Activated T-helper 1 cell treated with anti-CD3 and anti-CD28 coated beads, Interleukin-2, amount 50 U/mL, for 16 hours (primary cell): ENCODE results near the gene FAM193A.

Source experiments
- DNase-seq, 2 donors: peaks; one replicate each; pipeline ENCODE4 v3.0.0-alpha.2; 2020; ENCODE audit warnings: low read depth in 1 of 2, low spot score in 1 of 2

Gene FAM193A, protein sequence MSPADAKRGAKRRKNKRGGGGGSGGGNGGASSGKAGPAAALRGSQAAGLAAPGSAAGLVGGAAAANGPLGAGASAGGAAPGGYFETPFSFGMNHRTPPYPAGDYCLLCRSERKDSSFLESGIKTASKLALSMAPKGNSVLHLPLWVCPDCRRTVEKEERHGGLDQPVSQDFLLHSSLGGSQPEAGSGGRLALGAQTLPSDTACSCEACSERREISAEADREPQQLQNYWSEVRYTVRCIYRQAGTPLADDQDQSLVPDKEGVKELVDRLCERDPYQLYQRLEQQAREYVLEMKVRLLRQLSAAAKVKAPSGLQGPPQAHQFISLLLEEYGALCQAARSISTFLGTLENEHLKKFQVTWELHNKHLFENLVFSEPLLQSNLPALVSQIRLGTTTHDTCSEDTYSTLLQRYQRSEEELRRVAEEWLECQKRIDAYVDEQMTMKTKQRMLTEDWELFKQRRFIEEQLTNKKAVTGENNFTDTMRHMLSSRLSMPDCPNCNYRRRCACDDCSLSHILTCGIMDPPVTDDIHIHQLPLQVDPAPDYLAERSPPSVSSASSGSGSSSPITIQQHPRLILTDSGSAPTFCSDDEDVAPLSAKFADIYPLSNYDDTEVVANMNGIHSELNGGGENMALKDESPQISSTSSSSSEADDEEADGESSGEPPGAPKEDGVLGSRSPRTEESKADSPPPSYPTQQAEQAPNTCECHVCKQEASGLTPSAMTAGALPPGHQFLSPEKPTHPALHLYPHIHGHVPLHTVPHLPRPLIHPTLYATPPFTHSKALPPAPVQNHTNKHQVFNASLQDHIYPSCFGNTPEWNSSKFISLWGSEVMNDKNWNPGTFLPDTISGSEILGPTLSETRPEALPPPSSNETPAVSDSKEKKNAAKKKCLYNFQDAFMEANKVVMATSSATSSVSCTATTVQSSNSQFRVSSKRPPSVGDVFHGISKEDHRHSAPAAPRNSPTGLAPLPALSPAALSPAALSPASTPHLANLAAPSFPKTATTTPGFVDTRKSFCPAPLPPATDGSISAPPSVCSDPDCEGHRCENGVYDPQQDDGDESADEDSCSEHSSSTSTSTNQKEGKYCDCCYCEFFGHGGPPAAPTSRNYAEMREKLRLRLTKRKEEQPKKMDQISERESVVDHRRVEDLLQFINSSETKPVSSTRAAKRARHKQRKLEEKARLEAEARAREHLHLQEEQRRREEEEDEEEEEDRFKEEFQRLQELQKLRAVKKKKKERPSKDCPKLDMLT (N-terminal part only)

DNA sequence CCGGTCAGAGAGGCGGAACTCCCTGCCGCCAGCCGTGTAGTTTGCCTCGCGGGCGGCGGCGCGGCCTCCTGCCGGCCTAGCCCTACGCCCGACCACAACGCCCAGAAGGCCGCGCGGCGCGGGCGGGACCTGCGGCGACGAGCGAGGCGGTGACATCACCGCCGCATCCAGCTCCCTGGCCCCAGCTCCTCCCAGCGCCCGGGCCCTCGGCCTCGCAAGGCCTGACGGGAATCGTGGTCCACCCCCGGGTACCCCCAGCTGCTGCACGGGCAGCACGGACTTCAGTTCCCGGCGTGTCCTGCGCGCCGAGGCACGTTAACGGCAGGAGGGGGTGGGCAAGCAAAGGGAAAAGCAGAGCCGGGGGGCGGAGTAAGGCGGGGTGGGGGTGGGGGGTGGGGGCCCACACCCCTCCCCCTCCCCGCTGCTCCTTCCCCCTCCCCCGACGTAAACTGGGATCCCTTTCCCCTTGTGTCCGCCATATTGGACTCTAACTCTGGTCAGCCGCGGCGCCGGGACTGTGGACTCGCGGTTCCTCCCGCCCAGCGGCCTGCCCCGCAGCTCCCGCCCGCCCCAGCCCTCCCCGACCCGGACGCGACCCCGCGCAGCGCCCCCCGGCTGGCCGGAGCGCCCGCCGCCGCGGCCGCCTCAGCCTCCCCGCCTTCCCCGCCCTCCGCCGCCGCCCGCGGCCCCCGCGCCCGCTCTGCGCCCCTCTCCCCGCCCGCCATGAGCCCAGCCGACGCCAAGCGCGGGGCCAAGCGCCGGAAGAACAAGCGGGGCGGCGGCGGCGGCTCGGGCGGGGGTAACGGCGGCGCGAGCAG lies at the start of gene FAM193A:
TSS of gene FAM193A (plus strand) at position 455 of the 818 bp plus-strand sequence. CDS start at position 724, 269 bp downstream.
- DNase-seq, result peak; percentile 95 to 98

DNA sequence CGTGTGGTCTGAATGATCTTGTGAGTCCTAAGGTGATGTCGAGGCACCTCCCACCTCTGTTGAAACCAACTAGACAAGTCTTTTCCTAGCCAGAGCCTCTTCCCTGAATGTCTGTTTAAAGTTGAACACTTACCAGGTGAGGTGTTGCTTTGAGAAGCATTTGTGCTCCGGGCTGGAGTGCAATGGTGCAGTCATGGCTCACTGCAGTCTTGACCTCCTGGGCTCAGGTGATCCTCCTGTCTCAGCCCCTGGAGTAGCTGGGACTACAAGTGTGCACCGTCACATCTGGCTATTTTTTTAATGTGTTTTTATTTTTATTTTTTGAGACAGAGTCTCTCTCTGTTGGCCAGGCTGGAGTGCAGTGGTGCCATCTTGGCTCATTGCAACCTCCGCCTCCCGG lies 49.5 kb upstream of the FAM193A start:
- no peak for DNase-seq

DNA sequence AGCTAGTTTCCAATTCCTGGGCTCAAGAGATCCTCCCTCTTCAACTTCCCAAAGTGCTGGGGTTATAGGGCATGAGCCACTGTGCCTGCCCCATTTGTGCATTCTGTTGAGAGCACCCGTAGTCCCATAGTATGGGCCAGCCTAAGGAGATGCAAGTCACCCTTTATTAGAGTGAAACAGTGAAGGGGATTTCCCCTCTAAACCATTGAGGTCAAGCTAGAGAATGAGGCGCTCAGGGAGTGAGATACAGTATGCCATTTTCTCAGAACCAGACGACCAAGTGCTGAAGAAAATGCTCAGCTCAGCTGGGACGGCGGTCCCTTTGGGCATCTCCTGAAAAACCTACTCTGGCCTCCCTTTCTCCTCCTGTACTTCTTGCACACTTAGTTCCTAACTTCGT lies 48.8 kb upstream of the FAM193A start:
- no peak for DNase-seq

DNA sequence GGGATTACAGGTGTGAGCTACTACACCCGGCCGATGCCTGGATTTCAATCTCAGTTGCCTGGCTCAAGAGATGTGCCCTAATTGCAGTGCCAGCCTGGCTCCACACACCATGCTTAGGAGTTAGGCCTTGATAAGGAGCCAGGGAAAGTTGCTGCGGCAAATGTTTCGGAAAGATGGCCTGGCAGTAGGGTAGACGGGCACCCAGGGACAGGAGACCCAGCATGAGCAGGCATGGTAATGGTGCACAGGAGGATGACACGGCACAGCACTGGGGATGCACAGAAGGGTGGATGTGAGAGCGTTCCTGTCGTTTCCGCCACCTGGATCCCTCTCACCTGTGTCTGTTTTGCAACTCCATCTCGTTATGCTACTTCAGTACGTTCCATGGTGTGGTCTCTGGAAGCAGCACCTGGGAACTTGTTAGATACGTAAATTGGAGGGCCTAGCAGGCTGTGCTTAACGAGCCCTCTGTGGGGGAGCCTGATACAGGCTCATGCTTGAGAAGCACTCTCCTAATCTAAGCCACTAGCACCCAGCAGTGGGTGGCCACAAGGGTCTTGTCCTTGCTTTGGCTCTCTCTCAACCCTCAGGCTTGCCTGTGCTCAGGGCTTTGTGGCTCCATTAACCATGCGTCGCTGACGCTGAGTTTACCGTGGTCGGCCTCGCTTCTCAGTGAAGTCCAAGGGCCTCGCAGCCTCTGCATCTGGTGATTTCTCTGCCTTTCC lies 47.2 kb upstream of the FAM193A start:
- no peak for DNase-seq

DNA sequence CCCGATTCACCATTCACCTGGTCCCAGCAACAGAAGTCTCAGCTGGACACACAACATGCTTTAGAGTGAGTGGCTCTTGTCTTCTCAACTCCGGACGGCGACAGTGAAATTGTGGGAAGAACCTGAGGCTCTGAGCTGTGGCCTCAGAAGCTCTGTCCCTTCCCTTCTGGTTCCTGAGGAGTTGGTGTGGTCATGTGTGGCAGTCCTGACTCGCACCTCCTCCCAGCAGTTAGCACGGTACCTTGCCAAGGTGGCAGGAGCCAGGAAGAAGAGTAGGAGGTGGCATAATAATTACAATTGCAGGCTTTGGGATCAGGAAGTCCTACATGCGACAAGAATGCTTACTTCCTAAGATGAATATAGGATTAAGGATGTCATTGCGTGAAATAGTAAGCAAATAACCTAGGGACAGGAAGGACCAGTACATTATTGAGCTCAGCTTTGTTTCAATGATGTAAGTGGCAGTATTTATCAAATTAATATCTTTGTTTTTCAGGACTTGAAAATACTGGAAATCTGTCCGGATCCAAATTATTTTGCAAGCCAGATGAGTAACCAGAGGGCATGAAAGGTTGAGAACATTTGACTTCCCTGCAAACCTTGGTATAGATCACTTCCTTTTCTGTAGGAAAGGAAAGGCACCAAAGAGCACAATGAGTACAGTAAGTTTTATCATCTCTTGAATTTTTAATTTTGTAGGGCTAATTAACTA lies 46.5 kb upstream of the FAM193A start:
- DNase-seq, result no peak

DNA sequence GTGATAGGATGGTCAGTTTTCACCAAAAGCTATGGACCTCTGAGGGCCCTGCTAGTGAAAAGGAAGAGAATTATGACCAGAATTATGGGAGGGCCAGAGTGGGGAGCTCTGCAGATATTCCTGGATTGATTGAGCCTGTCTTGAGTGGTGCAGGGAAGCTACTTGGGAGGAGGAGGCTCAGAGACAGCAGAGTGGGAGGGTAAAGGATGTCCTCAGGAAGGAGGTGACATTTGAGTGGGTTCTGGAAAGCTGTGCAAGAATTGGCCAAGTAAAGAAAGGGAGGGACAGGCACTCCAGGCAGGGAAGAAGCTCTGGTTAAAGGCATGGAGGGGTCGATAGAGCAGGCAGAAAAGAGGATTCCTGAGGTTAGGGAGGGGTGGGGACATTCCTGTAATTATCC lies 43.5 kb upstream of the FAM193A start:
- no peak for DNase-seq

DNA sequence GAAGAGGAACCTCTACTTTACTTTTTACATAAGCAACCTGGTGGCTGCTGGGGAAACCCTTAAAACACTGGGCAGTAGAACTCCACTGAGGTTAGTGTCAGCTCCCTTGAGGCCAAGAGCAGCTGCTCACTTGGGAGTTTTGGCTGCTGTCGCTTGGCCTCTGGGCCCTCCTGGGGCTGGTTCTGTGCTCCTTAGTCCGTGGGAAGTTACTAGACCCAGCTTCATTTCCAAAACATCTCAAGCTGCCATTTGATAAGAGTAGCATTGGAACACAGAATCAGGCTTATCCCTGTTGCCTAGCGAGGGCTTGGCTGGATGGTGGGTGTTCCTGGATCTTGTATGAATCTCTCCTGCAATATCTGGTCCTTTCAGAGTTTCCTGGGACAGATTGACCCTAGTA lies 41.5 kb upstream of the FAM193A start:
- no peak for DNase-seq

DNA sequence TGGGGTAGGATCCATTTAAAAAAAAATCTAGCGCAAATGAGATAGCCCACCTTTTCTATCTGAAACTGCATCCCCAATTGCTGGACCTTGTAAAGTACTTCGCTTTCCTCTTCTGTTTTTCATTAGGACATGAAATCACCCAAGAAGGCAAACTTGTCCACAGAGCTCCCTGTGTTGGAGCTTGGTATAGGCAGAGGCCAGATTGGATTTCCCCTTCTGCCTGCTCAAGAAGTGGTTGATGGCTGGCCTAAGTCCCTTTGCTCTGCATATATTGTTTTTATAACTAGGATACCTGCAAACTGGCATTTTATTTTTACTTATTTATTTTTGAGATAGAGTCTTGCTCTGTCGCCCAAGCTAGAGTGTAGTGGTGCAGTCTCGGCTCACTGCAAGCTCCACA lies 39.1 kb upstream of the FAM193A start:
- no peak for DNase-seq

DNA sequence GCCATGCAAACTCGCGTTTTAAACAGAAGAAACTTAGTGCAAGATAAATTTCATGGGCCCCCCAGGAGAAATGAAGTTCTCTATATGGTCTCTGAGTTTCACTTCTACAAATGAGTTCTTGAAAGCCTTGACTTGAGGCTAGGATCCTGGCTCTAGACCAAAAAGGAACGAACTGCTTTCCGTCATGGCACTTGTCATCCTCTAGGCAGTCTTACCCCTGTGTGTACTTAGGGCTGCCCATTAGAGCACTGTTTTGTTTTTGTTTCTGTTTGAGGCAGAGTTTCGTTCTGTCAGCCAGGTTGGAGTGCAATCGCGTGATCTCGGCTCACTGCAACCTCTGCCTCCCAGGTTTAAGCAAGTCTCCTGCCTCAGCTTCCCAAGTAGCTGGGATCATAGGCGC lies 38.5 kb upstream of the FAM193A start:
- no peak for DNase-seq

DNA sequence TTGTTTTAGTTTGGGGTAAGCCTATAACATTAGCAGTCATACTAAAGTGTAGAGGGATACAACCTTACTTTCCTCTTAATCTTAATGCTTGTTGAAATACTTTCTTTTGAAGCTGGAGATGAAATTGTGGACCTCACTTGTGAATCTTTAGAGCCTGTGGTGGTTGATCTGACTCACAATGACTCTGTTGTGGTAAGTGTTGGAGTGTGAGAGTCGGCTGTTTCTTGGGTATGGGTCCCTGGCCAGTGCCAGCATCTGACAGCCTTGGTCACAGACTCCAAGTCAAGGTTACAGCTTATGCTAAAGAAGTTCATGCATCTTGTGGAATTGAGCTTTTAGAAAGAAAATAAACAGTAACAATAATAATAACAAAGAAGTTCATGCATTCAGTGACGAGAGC lies 35.9 kb upstream of the FAM193A start:
- DNase-seq, result no peak

DNA sequence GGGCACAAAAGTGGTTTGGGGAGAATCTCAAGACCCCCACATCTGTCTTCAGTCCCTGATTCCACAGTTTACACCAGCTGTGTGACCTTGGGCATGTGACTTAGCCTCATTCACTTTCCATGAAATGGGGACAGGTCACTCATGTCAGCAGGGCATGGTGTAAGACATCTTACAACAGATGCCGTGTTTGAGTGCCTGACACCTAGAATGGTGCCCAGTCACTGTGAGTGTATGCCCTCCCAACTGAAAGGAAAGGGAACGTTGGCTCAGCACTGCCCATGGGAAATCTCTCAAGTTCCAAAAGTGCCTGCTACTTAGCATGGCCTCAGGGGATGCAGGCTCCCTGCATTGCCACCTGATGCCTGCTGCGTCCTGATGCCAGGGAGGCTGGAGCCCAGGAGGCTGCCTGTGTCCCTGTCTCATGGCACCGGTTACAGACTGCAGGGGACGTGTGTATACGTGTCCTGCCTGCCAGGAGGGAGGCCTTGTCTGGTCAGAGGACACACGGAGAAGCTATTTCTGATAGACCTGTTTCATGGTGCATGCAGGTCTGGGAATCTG lies 35.3 kb upstream of the FAM193A start:
- DNase-seq, result no peak

DNA sequence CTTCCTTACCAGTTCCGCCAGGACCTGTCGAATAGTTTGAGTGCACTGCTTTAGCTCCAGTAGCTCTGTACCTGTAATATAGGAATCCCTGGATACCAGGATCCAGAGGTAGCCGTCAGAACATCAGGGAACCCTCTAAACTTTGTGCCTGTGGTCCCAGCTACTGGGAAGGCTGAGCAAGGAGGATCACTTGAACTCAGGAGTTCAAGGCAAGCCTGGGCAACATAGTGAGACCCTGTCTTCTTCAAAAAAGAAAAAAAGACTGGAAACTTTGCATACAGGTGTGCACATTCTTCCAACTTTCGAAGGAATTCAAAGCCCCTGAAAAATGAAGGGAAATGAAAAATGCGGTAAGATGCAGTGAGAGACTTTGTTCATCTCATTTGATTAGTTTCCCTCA lies 32.6 kb upstream of the FAM193A start:
- DNase-seq, result no peak

DNA sequence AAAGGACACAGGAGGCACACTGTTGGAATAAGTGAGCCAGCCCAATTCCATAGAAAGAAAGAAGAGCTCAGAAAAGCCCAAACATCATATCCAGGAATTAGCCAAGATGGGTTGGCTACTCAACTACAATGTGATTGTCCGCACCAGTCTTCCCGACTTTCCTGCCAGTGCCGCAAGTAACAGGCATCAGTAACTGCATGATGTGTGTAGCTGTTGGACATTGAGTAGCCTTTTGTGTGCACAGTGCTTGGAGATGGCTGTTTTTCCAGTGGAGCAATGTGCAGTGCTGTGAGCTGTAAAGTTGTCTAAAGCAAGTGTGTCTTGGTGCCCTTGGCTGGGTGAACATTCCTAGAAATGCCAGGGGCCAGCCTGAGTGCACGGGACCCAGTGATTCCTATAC lies 29.2 kb upstream of the FAM193A start:
- no peak for DNase-seq

DNA sequence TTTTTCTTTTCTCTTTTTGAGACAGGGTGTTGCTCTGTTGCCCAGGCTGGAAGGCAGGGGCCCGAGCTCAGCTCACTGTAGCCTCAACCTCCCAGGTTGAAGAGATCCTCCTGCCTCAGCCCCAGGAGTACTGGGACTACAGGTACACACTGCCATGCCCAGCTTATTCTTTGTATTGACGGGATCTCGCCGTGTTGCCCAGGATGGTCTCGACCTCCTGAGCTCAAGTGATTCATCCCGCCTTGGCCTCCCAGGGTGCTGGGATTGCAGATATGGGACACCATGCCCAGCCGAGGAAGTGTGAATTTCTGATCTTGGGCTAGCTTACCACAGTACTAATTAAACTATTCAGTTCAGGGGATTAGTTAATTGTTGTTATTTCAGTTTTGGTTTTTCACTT lies 28.6 kb upstream of the FAM193A start:
- DNase-seq, result no peak

DNA sequence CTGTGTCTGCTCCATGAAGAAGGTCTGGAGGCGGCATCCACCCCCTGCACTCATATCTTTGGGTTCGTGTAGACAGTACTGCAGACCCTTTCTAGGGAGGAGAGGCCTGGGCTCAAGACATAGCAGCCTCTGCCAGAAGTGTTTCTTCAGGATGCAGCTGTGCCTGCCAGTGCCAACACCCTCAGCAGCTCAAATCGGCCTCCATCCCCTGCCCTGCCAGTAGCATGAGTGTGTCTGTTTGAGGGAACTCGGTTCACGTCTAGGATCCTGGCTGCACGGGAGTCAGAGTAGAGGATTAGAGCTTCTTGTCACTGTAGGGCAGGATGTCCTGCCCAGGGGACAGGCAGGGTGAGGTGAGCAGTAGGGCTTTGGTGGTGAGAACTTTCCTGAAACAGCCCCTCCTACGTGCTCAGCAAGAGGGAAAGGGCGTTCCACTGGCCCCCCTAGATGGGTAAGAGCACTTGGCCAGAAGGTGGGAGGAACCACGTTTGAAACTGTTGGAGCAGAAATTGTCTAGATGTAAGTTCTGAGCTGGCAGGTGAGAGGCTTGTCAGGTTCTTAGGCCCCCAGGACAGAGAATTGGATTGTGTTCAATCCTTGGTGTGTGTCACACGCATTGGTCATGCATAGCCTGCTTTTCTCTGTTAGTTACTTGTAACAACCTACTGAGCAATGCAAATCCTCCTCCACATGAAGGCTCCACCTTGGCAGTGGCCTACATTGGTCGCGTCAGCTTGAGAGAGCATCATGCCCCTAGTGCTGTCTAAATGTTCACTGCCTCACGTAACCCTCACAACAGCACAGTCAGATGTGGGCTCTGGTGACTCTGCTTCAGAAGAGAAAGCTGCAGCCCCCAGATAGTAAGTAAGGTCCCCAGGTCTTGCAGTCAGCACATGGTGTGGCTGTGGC lies 25.8 kb upstream of the FAM193A start:
- no peak for DNase-seq

DNA sequence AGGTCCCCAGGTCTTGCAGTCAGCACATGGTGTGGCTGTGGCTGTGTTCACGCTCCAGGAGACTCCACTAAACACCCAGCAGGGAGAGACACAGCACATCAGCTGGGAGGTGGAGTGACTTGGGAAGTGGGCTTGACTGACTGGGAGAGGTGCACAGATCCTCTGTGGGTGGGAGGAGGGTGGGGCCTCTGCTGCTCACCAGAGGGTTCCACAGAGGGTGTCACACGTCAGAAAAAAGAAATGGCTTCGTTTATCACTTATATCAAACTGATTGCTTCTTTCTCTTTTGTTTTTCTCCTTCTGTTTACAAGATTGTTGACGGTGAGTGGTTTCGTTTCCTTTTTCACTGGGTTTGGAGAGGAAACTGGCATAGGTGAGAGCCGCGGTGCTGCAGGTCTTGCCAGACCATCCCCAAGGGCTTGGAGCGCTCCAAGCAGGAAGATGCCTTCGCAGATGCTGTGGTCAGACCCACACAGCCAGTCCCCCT lies 24.8 kb upstream of the FAM193A start:
- DNase-seq, result no peak

DNA sequence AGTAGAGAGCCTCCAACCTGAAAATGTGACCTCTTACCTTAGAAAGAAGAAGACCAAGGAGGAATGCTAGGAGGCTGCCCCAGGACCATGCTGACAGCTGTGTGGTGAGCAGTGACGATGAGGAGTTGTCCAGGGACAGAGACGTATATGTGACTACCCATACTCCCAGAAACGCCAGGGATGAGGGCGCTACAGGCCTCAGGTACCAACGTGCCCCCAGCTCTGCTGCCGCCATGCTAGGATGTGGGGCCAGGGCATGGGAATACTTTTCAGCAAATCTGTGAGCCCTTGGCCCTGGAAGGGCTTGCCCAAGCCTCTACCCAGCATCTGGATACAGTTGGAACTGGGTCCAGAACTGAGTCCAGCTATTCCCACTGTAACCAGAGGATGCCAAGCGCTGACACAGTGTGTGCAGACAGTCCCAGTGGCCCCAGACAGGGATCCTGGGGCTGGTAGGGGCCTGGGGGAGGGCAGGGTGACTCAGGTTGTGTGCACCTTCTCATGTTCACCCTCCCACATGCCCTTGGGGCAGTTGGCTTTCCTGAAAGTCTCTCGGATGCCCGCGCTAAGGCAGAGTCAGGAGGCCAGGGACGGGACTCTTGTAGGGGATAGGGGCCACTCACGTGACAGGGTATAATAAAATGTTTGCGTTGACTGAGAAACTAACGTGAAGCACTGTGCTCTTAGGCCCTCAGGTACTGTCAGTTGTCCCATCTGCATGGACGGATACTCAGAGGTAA lies 23.9 kb upstream of the FAM193A start:
- DNase-seq, result no peak
